GM18909 (cell line): ENCODE data around the gene TBCCD1.

Experiments
- ATAC-seq: cut with Tn5 transposase; IDR thresholded peaks from one replicate; pipeline ENCODE4 v1.9.1; 2021; ENCODE audit warnings: mild to moderate bottlenecking; ENCODE audit not compliant: unreplicated experiment, poor library complexity

The TBCCD1 gene, protein sequence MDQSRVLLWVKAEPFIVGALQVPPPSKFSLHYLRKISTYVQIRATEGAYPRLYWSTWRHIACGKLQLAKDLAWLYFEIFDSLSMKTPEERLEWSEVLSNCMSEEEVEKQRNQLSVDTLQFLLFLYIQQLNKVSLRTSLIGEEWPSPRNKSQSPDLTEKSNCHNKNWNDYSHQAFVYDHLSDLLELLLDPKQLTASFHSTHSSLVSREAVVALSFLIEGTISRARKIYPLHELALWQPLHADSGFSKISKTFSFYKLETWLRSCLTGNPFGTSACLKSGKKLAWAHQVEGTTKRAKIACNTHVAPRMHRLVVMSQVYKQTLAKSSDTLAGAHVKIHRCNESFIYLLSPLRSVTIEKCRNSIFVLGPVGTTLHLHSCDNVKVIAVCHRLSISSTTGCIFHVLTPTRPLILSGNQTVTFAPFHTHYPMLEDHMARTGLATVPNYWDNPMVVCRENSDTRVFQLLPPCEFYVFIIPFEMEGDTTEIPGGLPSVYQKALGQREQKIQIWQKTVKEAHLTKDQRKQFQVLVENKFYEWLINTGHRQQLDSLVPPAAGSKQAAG

DNA sequence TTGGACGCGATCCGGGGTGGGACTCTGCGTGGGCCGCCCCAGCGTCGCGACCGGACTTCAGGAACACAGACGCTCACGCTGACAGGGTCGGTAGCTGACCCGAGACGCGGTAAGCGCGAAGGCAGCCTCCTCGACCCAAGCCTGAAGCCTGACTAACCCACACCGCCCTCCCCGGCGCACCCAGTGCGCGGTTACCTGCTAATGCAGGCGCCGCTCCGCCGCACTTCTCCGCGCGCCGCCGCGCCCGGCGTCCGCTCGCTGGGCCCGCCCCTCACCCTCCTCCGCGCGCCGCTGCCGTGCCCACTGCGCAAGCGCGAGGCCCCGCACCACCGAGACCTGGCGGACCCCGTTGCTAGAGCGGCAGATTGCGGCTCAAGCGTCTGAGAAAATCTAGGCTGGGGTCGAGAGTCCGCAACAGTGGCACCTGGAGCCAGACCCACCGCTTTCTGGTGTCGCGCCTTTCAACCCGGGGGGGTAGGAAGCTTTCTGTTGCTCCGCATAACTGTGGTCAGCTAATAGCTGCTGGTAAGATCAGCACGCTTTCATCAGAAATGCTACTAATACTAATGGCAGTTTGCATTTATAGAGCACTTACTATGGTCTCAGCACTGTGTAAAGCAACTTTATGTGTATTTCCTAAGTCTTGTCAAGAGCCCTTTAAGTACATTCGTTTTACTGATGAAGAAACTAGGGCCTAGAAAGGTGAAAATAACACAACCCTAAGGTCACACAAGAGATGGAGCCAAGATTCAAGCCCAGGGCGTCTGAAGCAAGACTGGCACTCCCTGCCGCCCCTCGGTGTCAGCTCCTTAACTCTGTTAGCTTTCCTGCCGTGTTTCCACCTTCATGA, at the start of gene TBCCD1:
Gene TBCCD1 (minus strand): TSS at position 268 of the 850 bp plus-strand sequence. CDS start 3,010 bp downstream, outside the sequence.
- peak; percentile 53 for ATAC-seq

DNA sequence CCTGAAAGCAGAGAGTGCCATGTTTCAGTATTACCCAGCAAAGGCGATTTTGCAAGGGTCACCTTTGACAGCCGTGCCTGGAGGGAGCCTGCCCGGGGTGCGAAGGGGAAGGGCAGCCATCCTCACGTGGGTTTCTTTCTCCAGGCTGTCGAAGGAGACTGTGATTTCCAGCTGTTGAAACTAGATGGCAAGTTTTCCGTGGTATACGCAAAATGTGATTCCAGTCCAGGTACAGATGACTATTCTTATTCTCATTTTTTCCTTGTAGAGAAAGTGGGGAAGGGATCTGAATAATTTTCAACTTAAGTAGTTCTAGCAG, 49.1 kb upstream of the TBCCD1 start:
- ATAC-seq, result no peak

DNA sequence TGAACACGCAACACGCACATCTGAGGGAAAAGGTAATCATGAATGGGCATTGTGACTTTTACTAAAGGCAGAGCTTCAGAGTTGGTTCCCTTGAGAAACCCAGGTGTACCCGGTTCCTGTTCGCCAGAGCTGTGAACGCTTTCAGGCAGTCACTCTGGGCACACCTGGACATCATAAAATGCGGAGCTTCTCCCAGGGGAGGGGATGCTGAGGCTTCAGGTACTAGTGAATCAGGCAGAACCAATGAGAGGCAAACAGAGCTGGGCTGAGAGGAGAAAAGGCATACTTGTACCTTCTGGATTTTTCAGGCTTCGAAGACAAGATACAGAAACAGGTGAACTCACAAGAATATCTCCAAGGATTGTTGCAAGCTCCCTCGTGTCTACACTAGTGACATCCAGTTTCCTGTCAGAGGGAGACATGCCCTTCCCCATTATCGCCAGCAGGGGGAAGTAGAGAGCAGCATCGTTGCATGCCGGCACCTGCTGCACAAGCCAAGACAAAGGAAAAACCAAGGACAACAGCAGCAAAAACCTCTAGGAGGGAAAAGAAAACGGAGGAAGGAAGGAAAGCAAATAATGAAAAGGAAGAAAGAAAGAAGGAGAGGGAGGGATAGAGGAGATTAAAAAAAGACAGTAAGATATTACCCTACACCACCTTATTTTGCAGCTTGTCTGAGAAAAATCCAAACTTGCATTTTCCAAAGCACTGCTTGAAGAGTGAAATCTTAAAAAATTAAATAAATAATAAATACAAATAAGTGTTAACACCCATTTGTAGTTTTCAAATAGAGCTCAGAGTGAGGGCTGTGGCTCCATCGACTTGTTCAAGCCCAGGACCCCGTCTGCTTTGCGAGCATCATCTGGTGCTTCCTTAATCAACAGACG, 47.7 kb upstream of the TBCCD1 start:
- ATAC-seq, result peak; percentile 67

DNA sequence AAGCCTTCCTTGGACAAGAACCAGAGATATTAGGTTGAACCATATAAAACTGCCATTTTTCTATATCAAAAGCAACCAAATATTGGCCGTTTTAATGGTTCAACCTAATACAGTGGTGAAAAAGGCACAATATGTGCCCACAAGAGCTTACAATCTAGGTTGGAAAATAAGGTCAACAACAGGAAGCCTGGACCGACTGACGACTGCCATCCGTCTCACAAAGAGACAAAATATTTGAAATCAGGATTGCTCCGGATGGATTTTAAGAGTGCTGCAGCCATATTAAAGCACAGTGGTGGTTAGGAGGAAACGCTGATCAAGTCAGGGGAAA, 47.1 kb upstream of the TBCCD1 start:
- ATAC-seq, result no peak

DNA sequence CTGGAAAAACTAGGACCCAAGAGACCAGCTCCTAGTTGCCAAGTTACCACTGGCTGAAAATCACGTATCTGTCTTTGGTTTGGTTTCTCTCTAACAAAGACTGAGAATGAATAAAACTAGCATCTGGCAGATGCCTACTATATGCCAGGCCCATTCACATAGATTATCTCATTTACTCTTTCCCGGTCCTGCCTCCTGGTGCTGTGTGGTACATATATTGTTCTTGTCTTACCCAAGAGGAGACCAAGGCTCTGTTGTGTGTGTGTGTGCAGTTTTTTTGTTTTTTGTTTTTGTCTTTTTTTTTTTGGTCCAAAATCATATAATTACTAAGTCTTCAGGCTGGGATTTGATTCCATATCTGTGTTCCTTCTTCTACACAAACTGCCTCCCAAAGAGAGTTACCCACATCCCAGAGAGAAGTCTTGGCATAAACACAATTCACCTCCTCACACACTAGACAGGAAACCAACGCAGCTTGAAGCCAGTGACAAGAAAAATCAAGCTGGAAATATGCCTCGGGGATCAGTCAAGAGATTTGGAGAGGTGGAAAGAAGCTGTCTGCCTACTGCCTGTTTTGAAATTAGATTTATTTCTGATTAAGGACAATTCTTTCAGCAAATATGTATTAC, 46.6 kb upstream of the TBCCD1 start:
- no peak for ATAC-seq

DNA sequence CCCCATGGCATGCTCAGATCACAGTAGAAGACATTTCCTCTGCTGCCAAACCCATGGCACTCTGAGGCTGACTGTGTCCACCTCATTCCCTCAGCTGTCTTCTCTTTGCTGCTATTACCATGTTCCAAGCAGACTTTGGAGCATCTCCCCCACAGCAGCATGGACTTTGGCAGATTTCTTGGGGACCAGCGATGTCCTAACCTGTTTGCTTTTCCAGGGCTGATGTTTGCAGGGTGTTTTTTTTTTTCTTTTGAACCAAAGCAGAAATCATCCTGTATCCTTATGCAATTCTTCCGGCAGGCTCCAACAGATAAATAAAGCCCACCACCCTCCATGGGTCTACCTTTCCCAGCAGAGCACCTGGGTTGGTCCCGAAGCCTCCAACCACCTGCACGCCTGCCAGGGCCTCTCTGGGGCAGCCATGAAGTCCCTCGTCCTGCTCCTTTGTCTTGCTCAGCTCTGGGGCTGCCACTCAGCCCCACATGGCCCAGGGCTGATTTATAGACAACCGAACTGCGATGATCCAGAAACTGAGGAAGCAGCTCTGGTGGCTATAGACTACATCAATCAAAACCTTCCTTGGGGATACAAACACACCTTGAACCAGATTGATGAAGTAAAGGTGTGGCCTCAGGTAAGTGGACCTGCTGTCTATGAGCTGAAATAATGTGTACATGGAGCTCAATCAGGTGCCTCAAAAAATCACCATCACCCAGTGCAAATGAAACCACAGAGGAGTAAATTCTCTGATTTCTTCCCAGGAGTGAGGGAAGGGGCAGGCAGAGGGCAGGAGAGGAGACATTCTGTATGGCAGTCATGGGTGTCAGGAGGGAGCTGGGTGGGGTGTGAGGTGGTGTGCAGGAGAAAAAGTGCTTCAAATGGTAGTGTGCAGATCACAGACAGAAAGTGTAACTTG, 45.8 kb upstream of the TBCCD1 start, which contains the start of gene AHSG:
Gene AHSG (plus strand): TSS at position 340 of the 916 bp plus-strand sequence. CDS start 82 bp downstream, at position 422.
- no peak for ATAC-seq

DNA sequence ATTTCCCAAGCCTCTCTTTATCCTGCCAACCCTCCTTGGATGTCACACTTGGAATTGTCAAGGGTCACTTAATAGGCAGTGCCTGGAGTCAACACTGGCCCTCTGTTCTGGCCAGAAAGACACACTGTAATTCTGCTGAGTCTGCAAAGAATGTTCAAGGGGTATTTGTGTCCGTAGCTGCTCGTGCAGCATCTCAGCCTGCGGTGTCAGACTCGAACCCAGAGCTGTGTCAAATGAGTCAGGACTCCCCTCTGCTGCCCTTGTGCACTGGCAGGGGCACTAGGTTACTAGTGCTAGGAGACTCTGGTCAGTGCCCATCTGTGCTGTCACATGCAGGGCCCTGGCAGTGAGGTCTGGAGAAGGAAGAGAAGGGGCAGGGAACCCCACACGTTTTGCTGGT, 44.9 kb upstream of the TBCCD1 start:
- no peak for ATAC-seq

DNA sequence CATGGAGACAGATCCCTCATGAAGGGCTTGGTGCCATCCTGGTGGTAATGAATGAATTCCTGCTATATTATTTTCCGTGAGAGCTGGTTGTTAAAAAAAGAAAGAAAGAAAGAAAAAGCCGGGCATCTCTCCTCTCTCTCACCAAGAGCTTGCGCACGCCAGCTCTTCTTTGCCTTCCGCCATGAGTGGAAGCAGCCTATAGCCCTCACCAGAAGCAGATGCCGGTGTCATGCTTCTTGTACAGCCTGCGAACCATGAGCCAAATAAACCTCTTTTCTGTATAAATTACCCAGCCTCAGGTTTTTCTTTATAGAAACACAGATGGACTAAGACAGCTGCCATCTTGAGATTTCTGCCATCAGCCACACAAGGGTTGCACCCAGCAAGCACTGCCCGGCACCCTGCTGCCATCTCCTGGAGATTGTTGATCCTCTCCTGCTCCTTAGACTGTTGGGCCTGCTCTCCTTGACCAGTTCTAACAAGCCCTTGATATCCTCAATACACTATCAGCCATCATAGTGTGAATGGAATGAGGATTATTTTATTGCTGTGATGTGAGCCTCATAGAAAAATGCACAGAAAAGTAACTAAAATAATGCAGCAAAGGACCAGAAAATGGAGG, 42.2 kb upstream of the TBCCD1 start:
- ATAC-seq, result no peak

DNA sequence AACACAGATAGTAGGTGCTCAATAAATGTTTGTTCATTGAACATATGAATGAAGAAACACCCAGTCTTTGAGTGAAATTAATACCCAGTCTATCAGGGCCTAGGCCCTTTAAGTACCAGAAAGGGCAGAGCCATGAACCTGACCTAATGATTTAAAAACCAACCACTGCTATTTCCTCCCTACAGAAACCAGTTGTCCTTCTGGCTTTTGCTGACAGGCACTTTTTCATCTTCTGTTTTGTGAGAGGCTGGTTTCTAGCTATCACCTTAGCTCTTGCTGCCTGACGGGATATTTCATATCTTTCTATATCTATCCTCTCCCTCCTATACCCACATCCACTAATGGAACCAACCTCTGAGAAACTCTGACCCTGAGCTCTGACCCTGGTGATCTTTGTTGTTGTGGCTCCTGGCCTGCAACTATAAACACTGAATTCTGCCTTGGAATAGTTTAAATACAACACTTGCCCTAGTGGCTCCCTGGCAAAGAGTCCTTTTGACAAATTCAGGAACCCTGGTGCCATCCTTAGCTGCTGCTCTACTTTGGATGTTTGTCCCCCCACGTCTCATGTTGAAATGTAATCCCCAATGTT, 41.6 kb upstream of the TBCCD1 start:
- no peak for ATAC-seq

DNA sequence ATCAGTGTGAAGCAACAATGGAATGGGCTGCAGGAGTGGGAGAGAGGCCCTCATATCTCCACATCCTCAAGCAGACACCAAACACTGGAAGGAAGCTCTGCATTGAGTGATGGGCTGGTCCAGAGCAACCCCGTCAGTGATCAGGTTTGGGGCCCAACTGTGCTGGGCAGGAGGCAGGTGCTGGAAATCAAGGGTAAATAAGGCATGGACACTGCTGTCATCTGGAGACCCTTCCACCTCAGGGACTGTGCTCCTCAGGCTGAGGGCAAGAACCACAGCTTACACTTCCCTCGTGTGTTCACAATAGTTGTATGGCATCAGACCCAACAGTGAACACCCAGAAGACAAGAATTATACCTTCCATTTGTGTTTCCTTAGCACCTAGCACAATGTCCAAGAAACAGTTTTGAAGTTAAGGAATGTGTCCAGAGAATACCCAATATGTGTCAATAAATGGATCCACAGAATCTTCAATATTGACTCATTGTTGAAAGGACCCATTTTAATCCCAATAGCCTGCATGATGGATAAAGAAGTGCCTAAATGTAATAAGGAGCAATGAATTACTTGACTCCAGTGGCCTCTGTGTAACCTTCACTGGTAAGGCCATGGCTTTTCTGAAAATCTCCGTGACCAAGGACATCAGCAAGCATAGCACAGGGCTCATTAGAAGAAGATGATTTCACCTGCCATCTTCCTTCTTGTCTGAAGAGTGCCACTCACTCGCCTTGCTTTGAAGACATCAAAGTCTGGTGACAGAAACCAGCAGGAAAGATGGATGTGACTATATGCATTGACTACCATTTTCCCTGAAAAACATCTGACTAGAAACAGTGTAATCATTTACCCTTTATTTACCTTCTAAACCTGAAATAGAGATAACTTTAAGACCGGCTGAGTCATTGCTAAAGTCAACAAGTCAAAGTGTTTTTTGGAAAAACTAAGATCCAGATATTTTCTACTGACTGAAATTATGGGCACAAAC, 38.7 kb upstream of the TBCCD1 start:
- ATAC-seq, result no peak

DNA sequence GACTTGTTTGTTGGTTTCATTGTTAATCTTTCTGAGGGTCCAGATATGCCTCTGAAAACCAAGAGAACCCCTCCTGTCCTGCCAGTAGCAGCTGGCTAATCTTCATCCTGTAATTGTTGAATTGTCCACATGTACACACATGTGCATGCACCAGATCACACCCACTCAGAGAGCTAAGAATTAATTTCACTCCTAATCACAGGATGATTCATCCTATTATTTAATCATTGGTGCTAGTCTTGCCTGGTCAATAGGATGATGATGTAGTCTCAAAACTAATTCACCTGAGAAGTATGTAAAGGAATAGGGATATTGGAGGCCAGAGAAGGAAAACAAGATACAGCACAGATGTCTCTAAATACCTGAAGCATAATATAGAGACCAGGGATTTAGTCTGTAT, 37.9 kb upstream of the TBCCD1 start:
- ATAC-seq, result no peak

DNA sequence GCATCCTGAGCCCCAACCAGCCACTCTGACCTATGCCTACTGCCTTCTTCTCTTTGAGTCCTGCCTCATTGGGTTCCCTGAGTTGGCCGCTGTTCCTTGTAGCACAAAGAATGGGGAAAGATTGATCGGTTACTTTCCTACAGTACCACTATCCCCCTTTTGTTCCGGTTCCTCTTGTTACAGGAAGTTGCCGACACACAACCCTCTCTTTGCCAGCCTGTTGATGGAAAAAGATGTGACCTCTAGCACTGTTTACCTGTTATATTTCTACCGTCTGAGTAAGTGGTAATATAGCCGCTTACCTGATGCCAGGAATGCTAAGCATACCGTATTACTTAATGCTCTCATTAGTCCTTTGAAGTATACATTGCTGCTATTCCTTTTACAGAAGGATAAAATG, 36.0 kb upstream of the TBCCD1 start:
- no peak for ATAC-seq

DNA sequence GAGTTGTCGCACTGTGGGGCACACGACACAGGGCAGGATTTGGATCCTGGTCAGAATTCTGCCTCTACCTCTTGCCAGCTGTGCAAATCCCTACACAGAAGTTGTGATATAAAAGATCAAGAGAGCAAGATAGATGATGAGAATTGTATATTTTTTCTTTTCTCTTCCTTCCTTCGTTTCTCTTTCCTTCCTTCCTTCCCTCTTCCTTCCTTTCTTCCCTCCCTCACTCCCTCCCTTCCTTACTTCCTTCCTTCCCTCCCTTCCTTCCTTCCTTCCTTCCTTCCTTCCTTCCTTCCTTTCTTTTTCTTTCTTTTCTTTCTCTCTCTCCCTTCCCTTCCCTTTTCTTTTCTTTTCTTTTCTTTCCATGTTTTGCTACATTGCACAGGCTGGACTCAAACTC, 33.8 kb upstream of the TBCCD1 start:
- ATAC-seq, result no peak

DNA sequence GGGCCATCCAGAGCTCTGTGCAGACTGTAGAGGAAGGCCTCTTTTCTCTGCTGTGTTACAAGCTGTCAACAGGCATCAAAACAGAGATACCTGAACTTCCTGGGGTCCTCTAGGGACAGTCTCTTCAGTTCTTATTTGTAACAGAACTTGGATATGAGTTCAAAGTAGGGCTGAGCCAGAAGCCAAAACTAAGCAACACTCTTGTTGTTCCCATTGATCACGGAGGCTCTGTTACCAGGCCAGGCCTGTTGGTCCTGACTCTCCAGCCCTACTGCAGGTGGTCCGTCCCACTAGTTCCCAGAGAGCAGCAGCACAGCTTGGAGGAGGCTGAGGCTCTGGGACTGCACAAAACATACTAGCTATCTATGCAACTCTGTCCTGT, 32.6 kb upstream of the TBCCD1 start:
- ATAC-seq, result no peak

DNA sequence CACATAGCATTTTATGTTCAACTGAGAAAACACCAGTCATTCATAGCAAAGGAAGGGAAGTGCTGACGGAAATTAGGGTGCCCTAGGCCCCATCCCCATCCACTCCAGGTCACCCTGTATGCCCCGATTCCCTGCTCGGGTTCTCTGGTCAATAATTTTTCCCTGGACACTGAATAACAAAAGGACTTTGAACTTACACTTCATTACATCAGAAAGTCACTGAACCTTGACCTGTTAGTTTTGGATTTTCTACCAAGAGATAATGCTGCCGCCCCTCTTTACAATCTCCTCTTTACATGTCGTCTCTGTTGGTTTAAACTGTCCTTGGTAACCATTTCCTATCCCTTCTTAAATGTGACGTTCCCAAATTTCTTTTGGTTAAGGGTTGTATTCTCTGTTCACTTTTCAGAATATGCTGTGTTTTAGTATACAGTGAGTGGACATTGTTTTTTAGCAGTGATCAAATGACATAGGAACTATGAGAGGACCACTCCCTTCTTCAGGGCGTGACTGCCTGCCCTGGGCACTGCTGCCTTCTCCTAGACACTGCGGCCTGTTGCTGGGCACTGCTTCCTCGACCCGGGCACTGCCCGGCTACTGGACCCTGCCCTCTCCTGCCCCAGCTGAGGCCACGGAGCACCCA, 32.1 kb upstream of the TBCCD1 start:
- no peak for ATAC-seq

DNA sequence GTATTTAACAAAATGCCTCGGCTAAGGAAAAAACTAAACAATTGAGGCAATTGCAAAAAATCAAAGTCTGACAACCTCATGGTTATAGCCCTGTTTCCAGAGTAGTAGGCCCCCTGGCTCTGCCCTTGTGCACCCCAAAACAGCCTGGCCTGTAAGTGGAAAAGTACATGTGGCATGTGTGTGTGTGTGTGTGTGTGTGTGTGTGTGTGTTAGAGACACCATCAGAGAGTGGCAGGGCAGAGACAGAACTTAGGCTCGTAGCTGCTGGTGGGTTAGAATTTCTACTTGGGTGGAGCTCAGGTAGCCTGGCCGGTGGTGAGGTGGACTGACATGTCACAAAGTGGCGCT, 31.6 kb upstream of the TBCCD1 start:
- ATAC-seq, result no peak
